ENCODE results near the gene ZRANB1. TPM values are rescaled to one million over a fixed set of nuclear protein-coding genes. Genes with fewer than 3 reads are reported as not detected.
A peak's percentile ranks its signal among the peaks of the same experiment; 100 is the strongest.

ZRANB1 gene
- total and polyA plus RNA-seq, 10 of the 15 experiments (the other 5 are each of a cell fraction or from before 2014, with no cell fraction given): 1.7 to 11.8 (median 6.2) TPM

GRCh38 chr10:124977648-124978375, 35.9 kb downstream of the ZRANB1 start:
- Histone ChIP-seq H3K27ac (ENCODE audit: control insufficient read depth, insufficient read depth) (no peak overlapping the region), H3K27me3 (replicated peaks in 1 of 2; ENCODE audit: control insufficient read depth in 2 of 2, insufficient read depth in 2 of 2, low read length in 1 of 2) (no peaks in the 10 kb centered on the region), H3K4me1 (ENCODE audit: control insufficient read depth, insufficient read depth, low read length) (peaks cover 4% of the 10 kb centered on the region; the same call in 1 of the 2 replicates), H2AFZ (ENCODE audit: control insufficient read depth, low read depth, low read length) (no peak overlapping the region), H4K20me1 (ENCODE audit: control insufficient read depth, insufficient read depth) (peaks cover 3% of the 10 kb centered on the region; the same call in 1 of the 2 replicates), H3K9me3 (replicated peaks; ENCODE audit: control insufficient read depth, insufficient read depth, low read length) (no peaks in the 10 kb centered on the region), H3K79me2 (ENCODE audit: control insufficient read depth, insufficient read depth, low read length) (no peaks in the 10 kb centered on the region), H3K4me2 (ENCODE audit: control insufficient read depth, insufficient read depth) (no peak overlapping the region), H3K36me3 (ENCODE audit: control insufficient read depth in 2 of 2, insufficient read depth in 2 of 2, low read length in 1 of 2) (peaks cover 9 to 16% of the 10 kb centered on the region in 2 experiments; a peak in 3 of 4 replicates), H3K9ac (ENCODE audit: control insufficient read depth, insufficient read depth, low read length) (no peak overlapping the region), H3K4me3 (no peak overlapping the region)
- RAD21 ChIA-PET (ENCODE audit: unreplicated experiment): interaction anchor here (0.6 to 0.7 kb wide), 2 partner anchors 12 to 264 kb away, joined by 3 read pairs; no protein-coding TSS in a partner anchor
- no peak for DNase-seq (ENCODE audit: low read depth, low spot score)
- WGBS (ENCODE audit: insufficient coverage, insufficient replicate concordance, low lambda C conversion rate, missing lambda C conversion rate): 100% methylated on average over 4 of the region's 4 CpGs
- ATAC-seq: no peak
- CTCF ChIA-PET: interaction anchor here (2.2 kb wide), 1 partner anchor 15 kb away, joined by 7 read pairs; no protein-coding TSS in a partner anchor
- POLR2A ChIA-PET: no interaction called here
- in situ Hi-C loops (cut with MboI): no loop called here
- FAIRE-seq: no peak
- BruUV-seq (replicated peaks): TSS peak; percentile 45
- intact Hi-C loops (cut with micrococcal nuclease; ENCODE audit: unreplicated experiment): no loop called here
- SMC1A ChIA-PET (ENCODE audit: uncharacterized antibody, unreplicated experiment): interaction anchor here (0.9 to 1.6 kb wide), 2 partner anchors 8 to 15 kb away, joined by 3 to 6 read pairs; no protein-coding TSS in a partner anchor
- no peak for TF ChIP-seq DPF2 (IDR thresholded peaks at IDR 0.05)
- TF ChIP-seq PRDM15 (CRISPR knock-in tag; IDR thresholded peaks at IDR 0.05): no peak
- no peak for TF ChIP-seq SIN3A (IDR thresholded peaks at IDR 0.05; ENCODE audit: low read depth, low read length)
- no peak for TF ChIP-seq EED (IDR thresholded peaks at IDR 0.05; ENCODE audit: low read depth)
- TF ChIP-seq CEBPZ (IDR thresholded peaks at IDR 0.05; ENCODE audit: low read depth, low read length): no peak
- no peak for TF ChIP-seq ATF7 (IDR thresholded peaks at IDR 0.05; ENCODE audit: low read depth)
- no peak for TF ChIP-seq NFXL1 (IDR thresholded peaks at IDR 0.05; ENCODE audit: borderline replicate concordance)
- no peak for TF ChIP-seq BCL11A (IDR thresholded peaks at IDR 0.05; ENCODE audit: low read depth, low read length)
- TF ChIP-seq GABPA (IDR thresholded peaks at IDR 0.05; ENCODE audit: low read depth): no peak
- TF ChIP-seq GATAD2B (conservative IDR thresholded peaks at IDR 0.05; ENCODE audit: low read depth): no peak
- TF ChIP-seq NR2F1 (conservative IDR thresholded peaks at IDR 0.05): no peak
- TF ChIP-seq IKZF1 (conservative IDR thresholded peaks at IDR 0.05): no peak
- no peak for TF ChIP-seq HSF1 (IDR thresholded peaks at IDR 0.05; ENCODE audit: low read depth, low read length)
- TF ChIP-seq ESRRA (IDR thresholded peaks at IDR 0.05; ENCODE audit: low read length): no peak
- TF ChIP-seq KDM1A (IDR thresholded peaks at IDR 0.05; ENCODE audit: borderline replicate concordance): no peak
- TF ChIP-seq EZH2 (IDR thresholded peaks at IDR 0.05; ENCODE audit: borderline replicate concordance, control insufficient read depth, low read depth, low read length): no peak
- TF ChIP-seq ZNF274 (IDR thresholded peaks at IDR 0.05; ENCODE audit: insufficient read depth, insufficient read length): no peak
